IMR-90 (cell line): ENCODE measurements around the gene MERTK. TPM values are rescaled to one million over a fixed set of nuclear protein-coding genes. Genes with fewer than 3 reads are reported as not detected.

Experiments used
- ATAC-seq: fragments of 200-7000 bp; cut with Tn5 transposase; 2 replicates; pipeline ENCODE4 v1.9.1; 2020; ENCODE audit warnings: low read depth, mild to moderate bottlenecking, moderate library complexity
- BruUV-seq: library from RNA; stranded (reverse); fragments of 400-500 nt; replicated peaks from 2 replicates; lab custom pipeline; 2021; lab: Mats Ljungman, UMichigan
- CTCF ChIA-PET: fragments of 300-600 bp; formaldehyde crosslinking; extraction: SDS; loops from one replicate; lab custom pipeline; 2021; ENCODE audit warnings: antibody characterized with exemption; lab: Yijun Ruan, JAX
- POLR2A ChIA-PET: fragments of 300-600 bp; sonication (Branson Sonifier 250); formaldehyde crosslinking; loops from one replicate; lab custom pipeline; 2022; ENCODE audit warnings: antibody characterized with exemption; ENCODE audit not compliant: unreplicated experiment; lab: Charles Lee
- DNase-seq: peaks from one replicate; pipeline ENCODE4 v3.0.0; 2013
- H2AFZ ChIP-seq: replicated peaks from 2 replicates; pipeline ENCODE3; 2013; ENCODE audit warnings: low read length, mild to moderate bottlenecking; ENCODE audit not compliant: poor library complexity
- H2AK5ac ChIP-seq: 2 replicates; pipeline ENCODE4 v1.6.1; 2013; ENCODE audit warnings: low read depth, low read length, inconsistent platforms
- H2AK9ac ChIP-seq: replicated peaks from 2 replicates; pipeline ENCODE3; 2013; ENCODE audit warnings: mild to moderate bottlenecking, low read depth, low read length, moderate library complexity; ENCODE audit not compliant: poor library complexity
- H2BK120ac ChIP-seq: 2 replicates; pipeline ENCODE4 v1.6.1; 2013; ENCODE audit warnings: low read depth, low read length, inconsistent platforms
- H2BK15ac ChIP-seq: 3 replicates; pipeline ENCODE4 v1.6.1; 2013; ENCODE audit warnings: low read depth, low read length, inconsistent platforms
- H2BK20ac ChIP-seq: 2 replicates; pipeline ENCODE4 v1.6.1; 2013; ENCODE audit warnings: low read depth, mild to moderate bottlenecking, inconsistent platforms, low read length, moderate library complexity
- H2BK5ac ChIP-seq: 2 replicates; pipeline ENCODE4 v1.6.1; 2013; ENCODE audit warnings: mild to moderate bottlenecking, low read depth, low read length, inconsistent platforms; ENCODE audit not compliant: poor library complexity, severe bottlenecking
- H3K14ac ChIP-seq: replicated peaks from 2 replicates; pipeline ENCODE4 v1.6.1; 2013; ENCODE audit warnings: low read depth, low read length, inconsistent platforms
- H3K18ac ChIP-seq: 2 replicates; pipeline ENCODE4 v1.6.1; 2013; ENCODE audit warnings: low read depth, low read length, control low read depth
- H3K23ac ChIP-seq: 2 replicates; pipeline ENCODE4 v1.6.1; 2013; ENCODE audit warnings: low read depth, low read length, inconsistent platforms
- H3K27ac ChIP-seq: 2 replicates; pipeline ENCODE4 v1.5.1; 2013; ENCODE audit warnings: mild to moderate bottlenecking, control low read depth, low read length; ENCODE audit not compliant: insufficient read depth
- H3K27me3 ChIP-seq: 2 replicates; pipeline ENCODE4 v1.6.1; 2013; ENCODE audit warnings: low read length; ENCODE audit not compliant: control insufficient read depth, insufficient read depth
- H3K36me3 ChIP-seq: 2 replicates; pipeline ENCODE4 v1.6.1; 2013; ENCODE audit warnings: low read length, mixed read lengths; ENCODE audit not compliant: control insufficient read depth, insufficient read depth
- H3K4ac ChIP-seq: 2 replicates; pipeline ENCODE4 v1.6.1; 2013; ENCODE audit warnings: low read depth, low read length, inconsistent platforms
- H3K4me1 ChIP-seq: 2 replicates; pipeline ENCODE4 v1.6.1; 2013; ENCODE audit warnings: low read length, mixed read lengths; ENCODE audit not compliant: control insufficient read depth, insufficient read depth
- H3K4me2 ChIP-seq: 2 replicates; pipeline ENCODE4 v1.6.1; 2013; ENCODE audit warnings: low read depth, mild to moderate bottlenecking, control low read depth, low read length, moderate library complexity
- H3K4me3 ChIP-seq: 2 replicates; pipeline ENCODE4 v1.5.1; 2013; ENCODE audit warnings: low read depth, mild to moderate bottlenecking, control low read depth, low read length, moderate library complexity; ENCODE audit not compliant: insufficient read depth
- H3K56ac ChIP-seq: 2 replicates; pipeline ENCODE4 v1.6.1; 2013; ENCODE audit warnings: low read length, inconsistent platforms; ENCODE audit not compliant: insufficient read depth; ENCODE audit errors: extremely low read depth
- H3K79me1 ChIP-seq, 2 experiments: 2 replicates each; pipeline ENCODE4 v1.6.1; 2013; ENCODE audit warnings: low read length in 2 of 2, inconsistent platforms in 1 of 2, low read depth in 1 of 2
- H3K9ac ChIP-seq: 2 replicates; pipeline ENCODE4 v1.6.1; 2013; ENCODE audit warnings: low read depth, low read length, control low read depth
- H3K9me1 ChIP-seq: 2 replicates; pipeline ENCODE4 v1.6.1; 2013; ENCODE audit warnings: low read length, inconsistent platforms; ENCODE audit not compliant: insufficient read depth
- H3K9me3 ChIP-seq: 2 replicates; pipeline ENCODE4 v1.6.1; 2013; ENCODE audit warnings: low read length; ENCODE audit not compliant: control insufficient read depth, insufficient read depth
- H4K20me1 ChIP-seq: 2 replicates; pipeline ENCODE4 v1.6.1; 2013; ENCODE audit warnings: low read length, inconsistent platforms; ENCODE audit not compliant: insufficient read depth
- H4K5ac ChIP-seq: 2 replicates; pipeline ENCODE4 v1.6.1; 2013; ENCODE audit warnings: mild to moderate bottlenecking, low read depth, low read length, control low read depth
- H4K8ac ChIP-seq, 2 experiments: 2 replicates each; pipeline ENCODE4 v1.6.1; 2013; ENCODE audit warnings: low read depth in 2 of 2, low read length in 2 of 2, control low read depth in 1 of 2, inconsistent platforms in 1 of 2
- H4K91ac ChIP-seq: 2 replicates; pipeline ENCODE4 v1.6.1; 2013; ENCODE audit warnings: low read depth, low read length, inconsistent platforms; ENCODE audit not compliant: insufficient read depth
- BHLHE40 ChIP-seq: fragments of 150-350 bp; IDR thresholded peaks from 2 replicates; pipeline ENCODE4 v1.6.1; 2016; ENCODE audit warnings: mild to moderate bottlenecking, low read depth, low read length
- CEBPB ChIP-seq: IDR thresholded peaks from 2 replicates; pipeline ENCODE4 v1.6.1; 2012; ENCODE audit warnings: low read depth, low read length, improper control_type of control experiment
- CHD1 ChIP-seq: IDR thresholded peaks from 2 replicates; pipeline ENCODE4 v1.6.1; 2012; ENCODE audit warnings: low read depth, low read length, improper control_type of control experiment
- FOS ChIP-seq: fragments of 150-350 bp; IDR thresholded peaks from 2 replicates; pipeline ENCODE4 v1.6.1; 2016; ENCODE audit warnings: low read depth, low read length
- MAFK ChIP-seq: IDR thresholded peaks from 2 replicates; pipeline ENCODE4 v1.6.1; 2012; ENCODE audit warnings: low read depth, low read length, improper control_type of control experiment
- MXI1 ChIP-seq: IDR thresholded peaks from 2 replicates; pipeline ENCODE4 v1.6.1; 2012; ENCODE audit warnings: low read depth, mild to moderate bottlenecking, low read length, moderate library complexity, borderline replicate concordance
- NFE2L2 ChIP-seq: fragments of 150-350 bp; IDR thresholded peaks from 2 replicates; pipeline ENCODE4 v1.6.1; 2016; ENCODE audit warnings: low read depth, mild to moderate bottlenecking, low read length
- POLR2A ChIP-seq: IDR thresholded peaks from 2 replicates; pipeline ENCODE4 v1.6.1; 2012; ENCODE audit warnings: mild to moderate bottlenecking, low read depth, low read length
- RCOR1 ChIP-seq: IDR thresholded peaks from 2 replicates; pipeline ENCODE4 v1.6.1; 2012; ENCODE audit warnings: mild to moderate bottlenecking, low read length, improper control_type of control experiment; ENCODE audit not compliant: insufficient replicate concordance
- SMC3 ChIP-seq: fragments of 150-350 bp; IDR thresholded peaks from 2 replicates; pipeline ENCODE4 v1.6.1; 2016; ENCODE audit warnings: low read depth, mild to moderate bottlenecking, antibody characterized with exemption, low read length, moderate library complexity
- USF2 ChIP-seq: fragments of 150-350 bp; IDR thresholded peaks from 2 replicates; pipeline ENCODE4 v1.6.1; 2017; ENCODE audit warnings: mild to moderate bottlenecking, antibody characterized with exemption, low read length, low read depth
- WGBS, 2 experiments: methylation state at CpG; one replicate each; pipeline versions ENCODE4 v1.1.5 to v1.1.7; 2013; ENCODE audit warnings: missing lambda C conversion rate in 2 of 2; ENCODE audit not compliant: insufficient read length in 1 of 2; ENCODE audit errors: extremely low coverage in 2 of 2; 5-methylcytosine and 5-hydroxymethylcytosine counted together
- dilution Hi-C: fragments of 300-500 bp; cut with HindIII; formaldehyde crosslinking; loops from one replicate; pipeline ENCODE4 v1.14.3; 2018; ENCODE audit warnings: low sequenced_read_pairs; ENCODE audit not compliant: unreplicated experiment
- in situ Hi-C: fragments of 300-500 bp; cut with MboI; formaldehyde crosslinking; loops from 3 replicates; pipeline ENCODE4 v1.14.3; 2019; ENCODE audit warnings: low sequenced_read_pairs, inconsistent platforms, mixed read lengths
- intact Hi-C: fragments of 100-400 bp; cut with micrococcal nuclease; formaldehyde crosslinking; loops from 2 replicates; pipeline ENCODE4 v1.10.0; 2022
- polyA plus RNA-seq, 3 experiments: library from polyadenylated mRNA; depleted of rRNA; stranded (reverse); fragments of >200 nt; gene quantifications; 2 replicates each; pipeline ENCODE4 v1.2.3, GENCODE V29; 2012; ENCODE audit warnings: low replicate concordance in 1 of 3
- total RNA-seq: library from RNA; depleted of rRNA; stranded (reverse); fragments of >200 nt; gene quantifications from 2 replicates; pipeline ENCODE4 v1.2.3, GENCODE V29; 2012

Gene MERTK
- total and polyA plus RNA-seq, 2 of the 4 experiments (the other 2 are of a cell fraction): 0.36 to 0.62 TPM

GRCh38 chr2:112073875-112074274 is 175.5 kb downstream of the MERTK start:
- in situ Hi-C loops: no loop called here
- Histone ChIP-seq H3K56ac (no peak overlapping the region), H3K9me3 (peaks cover 2% of the 10 kb centered on the region; the same call in 1 of the 2 replicates), H2AK5ac (no peak overlapping the region), H3K23ac (no peak overlapping the region), H2AFZ (no peak overlapping the region), H4K5ac (no peak overlapping the region), H3K18ac (no peak overlapping the region), H2BK20ac (no peak overlapping the region), H3K36me3 (peaks cover 17% of the 10 kb centered on the region), H3K14ac (no peak overlapping the region), H3K27me3 (no peaks in the 10 kb centered on the region), H3K4ac (no peak overlapping the region), H2BK5ac (peak overlapping the region; percentile 5), H3K4me3 (no peak overlapping the region), H3K4me2 (no peak overlapping the region), H4K8ac (no peak overlapping the region), H3K79me1 (peaks cover 22 to 39% of the 10 kb centered on the region in 2 experiments), H2BK15ac (no peak overlapping the region), H4K20me1 (peaks cover 12% of the 10 kb centered on the region; the same call in 1 of the 2 replicates), H4K91ac (no peak overlapping the region), H3K9me1 (peaks cover 11% of the 10 kb centered on the region; the same call in 1 of the 2 replicates), H3K9ac (no peak overlapping the region), H2AK9ac (no peak overlapping the region), H2BK120ac (no peak overlapping the region), H3K4me1 (no peaks in the 10 kb centered on the region), H3K27ac (no peak overlapping the region)
- ATAC-seq (no peak), DNase-seq (peak; percentile 33)
- WGBS, 2 experiments: 60% methylated on average over 1 of the region's 3 CpGs; no CpG with 5 or more reads in 1 of the 2 experiments
- POLR2A ChIA-PET: no interaction called here
- BruUV-seq: no TSS peak
- CTCF ChIA-PET: no interaction called here
- TF ChIP-seq MAFK: no peak
- TF ChIP-seq SMC3: no peak
- no peak for TF ChIP-seq CHD1
- TF ChIP-seq CEBPB: no peak
- TF ChIP-seq BHLHE40: no peak
- TF ChIP-seq RCOR1: no peak
- no peak for TF ChIP-seq MXI1
- no peak for TF ChIP-seq NFE2L2
- TF ChIP-seq FOS: no peak
- no peak for TF ChIP-seq USF2
- TF ChIP-seq POLR2A: no peak
- dilution Hi-C loops: no loop called here
- intact Hi-C loops: loop anchor here (1.0 kb wide), 1 partner anchor 8 kb away; no protein-coding TSS in a partner anchor
